ENCODE measurements around the gene SELP. TPM values are rescaled to one million over a fixed set of nuclear protein-coding genes. Genes with fewer than 3 reads are reported as not detected.

SELP gene
- total and polyA plus RNA-seq, 9 of the 15 experiments (the other 6 are each of a cell fraction or from before 2014, with no cell fraction given) = not detected

DNA sequence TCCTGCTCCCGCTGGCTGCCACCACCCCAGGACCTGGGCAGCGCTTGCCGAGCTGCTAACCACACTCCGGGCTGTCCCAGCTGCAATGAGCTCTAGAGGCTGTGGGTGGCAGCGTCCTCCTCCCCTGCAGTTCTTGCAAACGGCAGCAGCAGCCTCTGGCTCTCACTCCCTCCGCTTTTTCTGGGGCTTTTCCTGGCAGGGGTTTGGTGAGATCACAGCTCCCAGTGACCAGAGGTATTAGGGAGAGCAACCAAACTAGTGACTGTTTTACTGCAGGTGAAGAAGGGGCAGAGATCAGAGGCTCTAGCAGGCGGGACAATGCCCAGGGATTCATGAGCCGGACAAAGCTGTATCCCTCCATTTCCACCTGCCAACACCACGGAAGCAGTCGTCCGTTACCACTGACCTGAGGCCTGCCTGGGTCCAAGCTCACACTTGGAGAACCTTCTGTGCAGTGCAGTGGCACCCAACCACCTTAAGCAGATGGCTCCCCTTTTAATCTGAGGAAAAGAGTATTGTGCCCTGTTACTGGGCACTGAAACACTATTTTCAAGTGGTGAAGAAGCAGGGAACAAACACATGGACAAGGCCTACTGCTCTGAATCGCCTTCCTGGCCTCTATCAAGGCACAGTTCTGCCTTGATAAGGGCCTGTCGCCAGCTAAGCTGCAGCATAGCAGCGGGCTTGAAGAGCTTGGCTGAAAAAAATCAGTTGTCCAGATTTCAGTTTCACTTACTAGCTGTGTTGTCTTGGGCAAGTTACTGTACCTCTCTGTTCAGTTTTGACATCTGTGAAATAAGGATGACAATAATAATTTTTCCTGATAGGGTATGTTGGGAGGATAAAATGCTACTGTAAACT lies 43.3 kb downstream of the SELP start, which contains the start of gene F5 (continued):
- TF ChIP-seq, protein P1, sequence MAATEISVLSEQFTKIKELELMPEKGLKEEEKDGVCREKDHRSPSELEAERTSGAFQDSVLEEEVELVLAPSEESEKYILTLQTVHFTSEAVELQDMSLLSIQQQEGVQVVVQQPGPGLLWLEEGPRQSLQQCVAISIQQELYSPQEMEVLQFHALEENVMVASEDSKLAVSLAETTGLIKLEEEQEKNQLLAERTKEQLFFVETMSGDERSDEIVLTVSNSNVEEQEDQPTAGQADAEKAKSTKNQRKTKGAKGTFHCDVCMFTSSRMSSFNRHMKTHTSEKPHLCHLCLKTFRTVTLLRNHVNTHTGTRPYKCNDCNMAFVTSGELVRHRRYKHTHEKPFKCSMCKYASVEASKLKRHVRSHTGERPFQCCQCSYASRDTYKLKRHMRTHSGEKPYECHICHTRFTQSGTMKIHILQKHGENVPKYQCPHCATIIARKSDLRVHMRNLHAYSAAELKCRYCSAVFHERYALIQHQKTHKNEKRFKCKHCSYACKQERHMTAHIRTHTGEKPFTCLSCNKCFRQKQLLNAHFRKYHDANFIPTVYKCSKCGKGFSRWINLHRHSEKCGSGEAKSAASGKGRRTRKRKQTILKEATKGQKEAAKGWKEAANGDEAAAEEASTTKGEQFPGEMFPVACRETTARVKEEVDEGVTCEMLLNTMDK (IDR thresholded peaks at IDR 0.05; ENCODE audit: borderline replicate concordance, insufficient read depth, low read depth, low read length, poor library complexity, severe bottlenecking) = no peak
- TF ChIP-seq, protein P2, sequence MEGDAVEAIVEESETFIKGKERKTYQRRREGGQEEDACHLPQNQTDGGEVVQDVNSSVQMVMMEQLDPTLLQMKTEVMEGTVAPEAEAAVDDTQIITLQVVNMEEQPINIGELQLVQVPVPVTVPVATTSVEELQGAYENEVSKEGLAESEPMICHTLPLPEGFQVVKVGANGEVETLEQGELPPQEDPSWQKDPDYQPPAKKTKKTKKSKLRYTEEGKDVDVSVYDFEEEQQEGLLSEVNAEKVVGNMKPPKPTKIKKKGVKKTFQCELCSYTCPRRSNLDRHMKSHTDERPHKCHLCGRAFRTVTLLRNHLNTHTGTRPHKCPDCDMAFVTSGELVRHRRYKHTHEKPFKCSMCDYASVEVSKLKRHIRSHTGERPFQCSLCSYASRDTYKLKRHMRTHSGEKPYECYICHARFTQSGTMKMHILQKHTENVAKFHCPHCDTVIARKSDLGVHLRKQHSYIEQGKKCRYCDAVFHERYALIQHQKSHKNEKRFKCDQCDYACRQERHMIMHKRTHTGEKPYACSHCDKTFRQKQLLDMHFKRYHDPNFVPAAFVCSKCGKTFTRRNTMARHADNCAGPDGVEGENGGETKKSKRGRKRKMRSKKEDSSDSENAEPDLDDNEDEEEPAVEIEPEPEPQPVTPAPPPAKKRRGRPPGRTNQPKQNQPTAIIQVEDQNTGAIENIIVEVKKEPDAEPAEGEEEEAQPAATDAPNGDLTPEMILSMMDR (IDR thresholded peaks at IDR 0.05 in 2 of 3, conservative IDR thresholded peaks at IDR 0.05 in 1 of 3; ENCODE audit: insufficient read depth in 2 of 3, low read depth in 1 of 3, low read length in 3 of 3) = peak; percentile 58 to 73 (median 64)
- no peak for TF ChIP-seq GTF2F1 (IDR thresholded peaks at IDR 0.05; ENCODE audit: low read depth, low read length)
- no peak for TF ChIP-seq DDX20 (tag; IDR thresholded peaks at IDR 0.05; ENCODE audit: low read depth)
- TF ChIP-seq NCOA2 (IDR thresholded peaks at IDR 0.05; ENCODE audit: partially characterized antibody in 2 of 2) = no peak
- TF ChIP-seq, protein P3, sequence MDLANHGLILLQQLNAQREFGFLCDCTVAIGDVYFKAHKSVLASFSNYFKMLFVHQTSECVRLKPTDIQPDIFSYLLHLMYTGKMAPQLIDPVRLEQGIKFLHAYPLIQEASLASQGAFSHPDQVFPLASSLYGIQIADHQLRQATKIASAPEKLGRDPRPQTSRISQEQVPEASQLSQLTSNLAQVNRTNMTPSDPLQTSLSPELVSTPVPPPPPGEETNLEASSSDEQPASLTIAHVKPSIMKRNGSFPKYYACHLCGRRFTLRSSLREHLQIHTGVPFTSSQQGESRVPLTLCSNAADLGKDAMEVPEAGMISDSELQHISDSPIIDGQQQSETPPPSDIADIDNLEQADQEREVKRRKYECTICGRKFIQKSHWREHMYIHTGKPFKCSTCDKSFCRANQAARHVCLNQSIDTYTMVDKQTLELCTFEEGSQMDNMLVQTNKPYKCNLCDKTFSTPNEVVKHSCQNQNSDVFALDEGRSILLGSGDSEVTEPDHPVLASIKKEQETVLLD (IDR thresholded peaks at IDR 0.05) = no peak
- TF ChIP-seq BCOR (IDR thresholded peaks at IDR 0.05) = peak; percentile 45; the same call in 1 of the 2 replicates
- TF ChIP-seq NBN (IDR thresholded peaks at IDR 0.05; ENCODE audit: low read depth) = no peak
- no peak for TF ChIP-seq ZNF282 (CRISPR knock-in tag; IDR thresholded peaks at IDR 0.05)

Measured in K562 (cell line).